Breast epithelium (tissue), 3 donors: ENCODE data around the gene SYK.

Experiments
- CTCF ChIP-seq, 3 donors: fragments of 450-650 bp; IDR thresholded peaks; one replicate each; pipeline ENCODE4 v1.5.1; 2016 to 2017; ENCODE audit warnings: antibody characterized with exemption in 3 of 3, mild to moderate bottlenecking in 3 of 3, moderate library complexity in 3 of 3
- POLR2A ChIP-seq: fragments of 450-650 bp; IDR thresholded peaks from one replicate; pipeline ENCODE4 v1.6.1; 2016; ENCODE audit warnings: antibody characterized with exemption, mild to moderate bottlenecking, moderate library complexity
- POLR2AphosphoS5 ChIP-seq, 3 donors: sonication (generic); formaldehyde crosslinking; IDR thresholded peaks; one replicate each; pipeline ENCODE4 v1.6.1; 2017; ENCODE audit warnings: antibody characterized with exemption in 3 of 3

GRCh38 chr9:90869361-90869760, 67.7 kb downstream of the SYK start:
- TF ChIP-seq CTCF (IDR thresholded peaks at IDR 0.05) (no peak), POLR2A (no peak), POLR2AphosphoS5 (IDR thresholded peaks at IDR 0.05) (no peak)
